Measurements from ENCODE around the gene B4GALT6. TPM values are rescaled to one million over a fixed set of nuclear protein-coding genes. Genes with fewer than 3 reads are reported as not detected.

Gene B4GALT6
- total and polyA plus RNA-seq, 2 of the 4 experiments (the other 2 are of a cell fraction) = 1.1 to 3.9 TPM

DNA sequence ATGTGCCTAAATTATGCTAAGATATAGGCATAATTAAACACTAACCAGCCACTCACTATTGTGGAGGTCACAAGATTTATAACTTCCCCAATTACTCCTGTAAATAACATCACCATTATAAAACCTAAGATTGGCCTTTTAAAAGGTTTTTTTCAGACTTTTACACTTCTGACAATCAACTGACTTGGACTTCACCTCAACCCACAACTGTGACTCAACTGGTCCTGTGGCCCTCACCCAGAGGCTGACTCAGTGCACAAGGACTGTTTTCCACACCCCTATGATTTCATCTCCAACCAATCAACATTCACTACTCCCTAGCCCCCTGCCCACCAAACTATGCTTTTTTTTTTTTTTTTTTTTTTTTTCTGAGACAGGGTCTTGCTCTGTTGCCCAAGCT is 81.1 kb downstream of the B4GALT6 start:
- H2AK5ac ChIP-seq (ENCODE audit: low read depth, low read length) = no peak overlapping the region
- H3K23ac ChIP-seq (ENCODE audit: low read depth, low read length) = no peak overlapping the region
- H3K36me3 ChIP-seq (ENCODE audit: control insufficient read depth, insufficient read depth, low read length) = no peaks in the 10 kb centered on the region
- no peak overlapping the region for H3K4me3 ChIP-seq (ENCODE audit: insufficient read depth, low read depth, low read length)
- in situ Hi-C loops (cut with MboI; ENCODE audit: low sequenced_read_pairs) (no loop called here), intact Hi-C loops (cut with micrococcal nuclease) (no loop called here), dilution Hi-C loops (cut with HindIII; ENCODE audit: low sequenced_read_pairs, unreplicated experiment) (no loop called here)
- no peak overlapping the region for H3K56ac ChIP-seq (ENCODE audit: extremely low read depth, insufficient read depth, low read length)
- no peak overlapping the region for H3K4ac ChIP-seq (ENCODE audit: low read depth, low read length)
- no peak overlapping the region for H3K9ac ChIP-seq (ENCODE audit: low read depth, low read length)
- no peak overlapping the region for H3K4me2 ChIP-seq (ENCODE audit: low read depth, low read length)
- H2BK5ac ChIP-seq (ENCODE audit: low read depth, low read length, poor library complexity, severe bottlenecking) = no peak overlapping the region
- H3K14ac ChIP-seq (replicated peaks; ENCODE audit: low read depth, low read length) = no peak overlapping the region
- ChIA-PET POLR2A (ENCODE audit: unreplicated experiment) (no interaction called here), CTCF (no interaction called here)
- no peak overlapping the region for H2BK20ac ChIP-seq (ENCODE audit: low read depth, low read length)
- no peak overlapping the region for H3K18ac ChIP-seq (ENCODE audit: low read depth, low read length)
- H3K79me1 ChIP-seq (ENCODE audit: low read depth in 1 of 2, low read length in 2 of 2) = no peaks in the 10 kb centered on the region
- H4K20me1 ChIP-seq (ENCODE audit: insufficient read depth, low read length) = no peaks in the 10 kb centered on the region
- no peaks in the 10 kb centered on the region for H3K9me1 ChIP-seq (ENCODE audit: insufficient read depth, low read length)
- no peak overlapping the region for H4K8ac ChIP-seq (ENCODE audit: low read depth in 2 of 2, low read length in 2 of 2)
- no peak overlapping the region for H2AFZ ChIP-seq (replicated peaks; ENCODE audit: low read length, poor library complexity)
- no peak overlapping the region for H4K5ac ChIP-seq (ENCODE audit: low read depth, low read length)
- no peak overlapping the region for H3K27ac ChIP-seq (ENCODE audit: insufficient read depth, low read length)
- no peaks in the 10 kb centered on the region for H3K4me1 ChIP-seq (ENCODE audit: control insufficient read depth, insufficient read depth, low read length)
- no peak for ATAC-seq (ENCODE audit: low read depth)
- no peak overlapping the region for H4K91ac ChIP-seq (ENCODE audit: insufficient read depth, low read depth, low read length)
- no peak for DNase-seq
- H2BK15ac ChIP-seq (ENCODE audit: low read depth, low read length) = no peak overlapping the region
- H2BK120ac ChIP-seq (ENCODE audit: low read depth, low read length) = no peak overlapping the region
- H3K27me3 ChIP-seq (ENCODE audit: control insufficient read depth, insufficient read depth, low read length) = no peaks in the 10 kb centered on the region
- H2AK9ac ChIP-seq (replicated peaks; ENCODE audit: low read depth, low read length, poor library complexity) = no peak overlapping the region
- no peaks in the 10 kb centered on the region for H3K9me3 ChIP-seq (ENCODE audit: control insufficient read depth, insufficient read depth, low read length)
- TF ChIP-seq CEBPB (IDR thresholded peaks at IDR 0.05; ENCODE audit: low read depth, low read length) (no peak), MAZ (IDR thresholded peaks at IDR 0.05; ENCODE audit: borderline replicate concordance, low read depth, low read length) (no peak), MXI1 (IDR thresholded peaks at IDR 0.05; ENCODE audit: borderline replicate concordance, low read depth, low read length) (no peak), NFE2L2 (IDR thresholded peaks at IDR 0.05; ENCODE audit: low read depth, low read length) (no peak), SMC3 (IDR thresholded peaks at IDR 0.05; ENCODE audit: low read depth, low read length) (no peak), CHD1 (IDR thresholded peaks at IDR 0.05; ENCODE audit: low read depth, low read length) (no peak), RAD21 (IDR thresholded peaks at IDR 0.05; ENCODE audit: low read length) (no peak), BHLHE40 (IDR thresholded peaks at IDR 0.05; ENCODE audit: low read depth, low read length) (no peak), FOS (IDR thresholded peaks at IDR 0.05; ENCODE audit: low read depth, low read length) (no peak), POLR2A (IDR thresholded peaks at IDR 0.05; ENCODE audit: low read depth, low read length) (no peak), RFX5 (IDR thresholded peaks at IDR 0.05; ENCODE audit: low read depth, low read length) (no peak), MAFK (IDR thresholded peaks at IDR 0.05; ENCODE audit: low read depth, low read length) (no peak), RCOR1 (IDR thresholded peaks at IDR 0.05; ENCODE audit: insufficient replicate concordance, low read length) (no peak)
- TF ChIP-seq, protein P1, sequence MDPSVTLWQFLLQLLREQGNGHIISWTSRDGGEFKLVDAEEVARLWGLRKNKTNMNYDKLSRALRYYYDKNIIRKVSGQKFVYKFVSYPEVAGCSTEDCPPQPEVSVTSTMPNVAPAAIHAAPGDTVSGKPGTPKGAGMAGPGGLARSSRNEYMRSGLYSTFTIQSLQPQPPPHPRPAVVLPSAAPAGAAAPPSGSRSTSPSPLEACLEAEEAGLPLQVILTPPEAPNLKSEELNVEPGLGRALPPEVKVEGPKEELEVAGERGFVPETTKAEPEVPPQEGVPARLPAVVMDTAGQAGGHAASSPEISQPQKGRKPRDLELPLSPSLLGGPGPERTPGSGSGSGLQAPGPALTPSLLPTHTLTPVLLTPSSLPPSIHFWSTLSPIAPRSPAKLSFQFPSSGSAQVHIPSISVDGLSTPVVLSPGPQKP (IDR thresholded peaks at IDR 0.05; ENCODE audit: borderline replicate concordance, low read depth, low read length) = no peak
- TF ChIP-seq, protein P2, sequence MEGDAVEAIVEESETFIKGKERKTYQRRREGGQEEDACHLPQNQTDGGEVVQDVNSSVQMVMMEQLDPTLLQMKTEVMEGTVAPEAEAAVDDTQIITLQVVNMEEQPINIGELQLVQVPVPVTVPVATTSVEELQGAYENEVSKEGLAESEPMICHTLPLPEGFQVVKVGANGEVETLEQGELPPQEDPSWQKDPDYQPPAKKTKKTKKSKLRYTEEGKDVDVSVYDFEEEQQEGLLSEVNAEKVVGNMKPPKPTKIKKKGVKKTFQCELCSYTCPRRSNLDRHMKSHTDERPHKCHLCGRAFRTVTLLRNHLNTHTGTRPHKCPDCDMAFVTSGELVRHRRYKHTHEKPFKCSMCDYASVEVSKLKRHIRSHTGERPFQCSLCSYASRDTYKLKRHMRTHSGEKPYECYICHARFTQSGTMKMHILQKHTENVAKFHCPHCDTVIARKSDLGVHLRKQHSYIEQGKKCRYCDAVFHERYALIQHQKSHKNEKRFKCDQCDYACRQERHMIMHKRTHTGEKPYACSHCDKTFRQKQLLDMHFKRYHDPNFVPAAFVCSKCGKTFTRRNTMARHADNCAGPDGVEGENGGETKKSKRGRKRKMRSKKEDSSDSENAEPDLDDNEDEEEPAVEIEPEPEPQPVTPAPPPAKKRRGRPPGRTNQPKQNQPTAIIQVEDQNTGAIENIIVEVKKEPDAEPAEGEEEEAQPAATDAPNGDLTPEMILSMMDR (conservative IDR thresholded peaks at IDR 0.05; ENCODE audit: low read depth, low read length) = no peak
- TF ChIP-seq, protein P3, sequence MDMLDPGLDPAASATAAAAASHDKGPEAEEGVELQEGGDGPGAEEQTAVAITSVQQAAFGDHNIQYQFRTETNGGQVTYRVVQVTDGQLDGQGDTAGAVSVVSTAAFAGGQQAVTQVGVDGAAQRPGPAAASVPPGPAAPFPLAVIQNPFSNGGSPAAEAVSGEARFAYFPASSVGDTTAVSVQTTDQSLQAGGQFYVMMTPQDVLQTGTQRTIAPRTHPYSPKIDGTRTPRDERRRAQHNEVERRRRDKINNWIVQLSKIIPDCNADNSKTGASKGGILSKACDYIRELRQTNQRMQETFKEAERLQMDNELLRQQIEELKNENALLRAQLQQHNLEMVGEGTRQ (IDR thresholded peaks at IDR 0.05; ENCODE audit: low read depth, low read length) = no peak
- BruUV-seq (replicated peaks) = no TSS peak
